HG02623 (cell line): ENCODE data around the gene PRPF19.

ENCODE experiments used
- ATAC-seq: cut with Tn5 transposase; IDR thresholded peaks from one replicate; pipeline ENCODE4 v1.9.1; 2021; ENCODE audit warnings: moderate library complexity; ENCODE audit not compliant: unreplicated experiment

PRPF19 gene

GRCh38 chr11:60938500-60938899 lies 32.1 kb upstream of the PRPF19 start:
- no peak for ATAC-seq

- no peak for ATAC-seq
These were observed 31.4 kb upstream of the PRPF19 start for GRCh38 chr11:60937811-60938210.

- no peak for ATAC-seq
These were observed 30.8 kb upstream of the PRPF19 start for GRCh38 chr11:60937144-60937527.

- no peak for ATAC-seq
These were observed 30.2 kb upstream of the PRPF19 start for GRCh38 chr11:60936467-60937143.

- ATAC-seq: no peak
These were observed 29.5 kb upstream of the PRPF19 start for GRCh38 chr11:60935676-60936442.

- ATAC-seq: no peak
These were observed 28.6 kb upstream of the PRPF19 start for GRCh38 chr11:60934790-60935605.

- ATAC-seq: no peak
These were observed 27.9 kb upstream of the PRPF19 start for GRCh38 chr11:60934124-60934789.

GRCh38 chr11:60933416-60934123 lies 27.2 kb upstream of the PRPF19 start:
- no peak for ATAC-seq

GRCh38 chr11:60932605-60933356 lies 26.4 kb upstream of the PRPF19 start:
- ATAC-seq: no peak

- ATAC-seq: no peak
These were observed 25.5 kb upstream of the PRPF19 start for GRCh38 chr11:60931917-60932316.

- ATAC-seq: no peak
These were observed 24.0 kb upstream of the PRPF19 start for GRCh38 chr11:60930394-60930793.

- no peak for ATAC-seq
These were observed 23.4 kb upstream of the PRPF19 start for GRCh38 chr11:60929764-60930163.

- no peak for ATAC-seq
These were observed 22.2 kb upstream of the PRPF19 start for GRCh38 chr11:60928563-60929001.

- ATAC-seq: no peak
These were observed 21.2 kb upstream of the PRPF19 start for GRCh38 chr11:60927600-60927999.

- ATAC-seq: no peak
These were observed 20.7 kb upstream of the PRPF19 start for GRCh38 chr11:60927061-60927592.

GRCh38 chr11:60926500-60926899 lies 20.1 kb upstream of the PRPF19 start:
- no peak for ATAC-seq

- no peak for ATAC-seq
These were observed 19.5 kb upstream of the PRPF19 start for GRCh38 chr11:60925868-60926267.

GRCh38 chr11:60924906-60925853 lies 18.8 kb upstream of the PRPF19 start:
- ATAC-seq: no peak
